SK-N-SH (cell line): Measurements from ENCODE around the gene OR1J1. TPM values are rescaled to one million over a fixed set of nuclear protein-coding genes. Genes with fewer than 3 reads are reported as not detected.

ENCODE experiments used
- polyA plus RNA-seq, 3 experiments: library from polyadenylated mRNA; depleted of rRNA; stranded (reverse); fragments of >200 nt; gene quantifications; 2 replicates each; pipeline ENCODE4 v1.2.3, GENCODE V29; 2012

Gene OR1J1
- polyA plus RNA-seq, 1 of the 3 experiments (the other 2 are of a cell fraction), result not detected

Other genes with a start within 250 kb of the OR1J1 start
- gene LHX6, start 249.0 kb downstream of the OR1J1 start, polyA plus RNA-seq (2012; rRNA removed), result 0.02 TPM in 1 of 2 replicates, not detected in the other
- 8.2 and 13.1 TPM in 2 replicates for gene RBM18, start 213.1 kb downstream of the OR1J1 start, polyA plus RNA-seq (2012; rRNA removed)
- gene MRRF, start 213.0 kb downstream of the OR1J1 start, polyA plus RNA-seq (2012; rRNA removed), result 35.1 and 50.6 TPM in 2 replicates
- 4.0 and 5.4 TPM in 2 replicates for gene PTGS1, start 106.9 kb downstream of the OR1J1 start, polyA plus RNA-seq (2012; rRNA removed)
- gene OR1J2, start 32.9 kb upstream of the OR1J1 start, polyA plus RNA-seq (2012; rRNA removed), result not detected in 2 replicates
- gene OR1J4, start 41.2 kb upstream of the OR1J1 start, polyA plus RNA-seq (2012; rRNA removed), result 0.07 and 0.13 TPM in 2 replicates
- gene OR1N1, start 49.4 kb upstream of the OR1J1 start, polyA plus RNA-seq (2012; rRNA removed), result not detected in 2 replicates
- not detected in 2 replicates for gene OR1N2, start 75.2 kb upstream of the OR1J1 start, polyA plus RNA-seq (2012; rRNA removed)
- 0.05 and 0.07 TPM in 2 replicates for gene OR1L8, start 105.5 kb upstream of the OR1J1 start, polyA plus RNA-seq (2012; rRNA removed)
- 0.10 and 0.29 TPM in 2 replicates for gene OR1Q1, start 136.8 kb upstream of the OR1J1 start, polyA plus RNA-seq (2012; rRNA removed)
- gene OR1B1, start 179.7 kb upstream of the OR1J1 start, polyA plus RNA-seq (2012; rRNA removed), result not detected in 2 replicates
- gene OR1L1, start 183.8 kb upstream of the OR1J1 start, polyA plus RNA-seq (2012; rRNA removed), result not detected in 2 replicates
- gene OR1L3, start 197.2 kb upstream of the OR1J1 start, polyA plus RNA-seq (2012; rRNA removed), result not detected in 2 replicates
- not detected in 2 replicates for gene OR1L4, start 246.1 kb upstream of the OR1J1 start, polyA plus RNA-seq (2012; rRNA removed)